HG02884 (cell line): Measurements from ENCODE around the gene AMPD2.
"Not testable (repeated sequence)": the region's sequence is repeated elsewhere in the genome, so short reads cannot be mapped to it uniquely, and the experiment has no call there.

Source experiments
- ATAC-seq: cut with Tn5 transposase; IDR thresholded peaks from one replicate; pipeline ENCODE4 v1.9.1; 2021; ENCODE audit warnings: mild to moderate bottlenecking, moderate library complexity; ENCODE audit not compliant: unreplicated experiment

The AMPD2 gene

DNA sequence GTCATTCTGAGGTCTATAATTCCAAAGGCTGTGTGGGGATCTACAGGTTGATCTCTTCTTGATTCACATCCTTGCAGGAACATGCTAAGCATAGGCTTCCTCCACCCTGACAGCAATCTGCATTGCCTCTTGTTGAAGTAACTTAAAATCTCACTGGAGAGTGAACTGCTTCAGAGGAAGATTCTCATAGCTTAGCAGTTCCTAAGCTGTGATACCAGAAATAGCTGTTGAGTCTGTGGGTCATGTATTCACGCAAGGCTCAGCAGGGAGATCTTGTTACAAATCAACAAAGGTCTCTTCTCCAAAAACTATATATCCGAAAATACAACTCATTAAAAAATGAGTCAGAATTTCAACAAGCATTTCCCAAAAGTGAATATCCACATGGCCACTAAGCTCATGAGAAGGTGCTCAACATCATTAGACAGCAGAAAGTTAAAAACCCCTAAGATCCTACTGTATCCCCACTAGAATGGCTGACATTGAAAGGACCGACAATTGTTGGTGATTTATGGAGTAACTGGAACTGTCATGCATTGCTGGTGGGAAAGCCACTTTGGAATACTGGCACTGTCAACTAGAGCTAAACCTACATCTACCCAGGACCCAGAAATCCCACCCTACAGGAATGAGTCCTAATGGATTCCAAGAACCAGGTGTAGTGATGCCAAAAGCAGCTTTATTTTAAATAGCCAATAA is 57.2 kb downstream of the AMPD2 start:
- ATAC-seq, result not testable (repeated sequence)

DNA sequence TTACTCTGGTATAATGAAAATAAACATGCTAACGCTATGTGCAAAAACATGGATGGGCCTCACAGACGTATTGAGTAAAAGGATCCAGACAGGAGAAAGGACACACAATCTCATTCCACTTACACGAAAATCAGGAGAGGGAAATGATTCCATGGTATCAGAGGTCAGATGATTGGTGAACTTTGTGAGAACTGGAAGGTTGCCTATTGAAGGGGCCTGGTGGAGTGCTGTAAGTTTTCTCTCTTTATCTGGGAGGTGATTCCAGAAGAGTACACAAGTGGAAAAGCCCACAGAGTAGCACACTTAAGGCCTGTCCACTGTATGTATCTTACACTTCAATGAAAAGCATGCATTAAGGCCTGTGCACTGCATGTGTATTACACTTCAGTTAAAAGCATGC is 57.8 kb downstream of the AMPD2 start:
- ATAC-seq, result no peak

DNA sequence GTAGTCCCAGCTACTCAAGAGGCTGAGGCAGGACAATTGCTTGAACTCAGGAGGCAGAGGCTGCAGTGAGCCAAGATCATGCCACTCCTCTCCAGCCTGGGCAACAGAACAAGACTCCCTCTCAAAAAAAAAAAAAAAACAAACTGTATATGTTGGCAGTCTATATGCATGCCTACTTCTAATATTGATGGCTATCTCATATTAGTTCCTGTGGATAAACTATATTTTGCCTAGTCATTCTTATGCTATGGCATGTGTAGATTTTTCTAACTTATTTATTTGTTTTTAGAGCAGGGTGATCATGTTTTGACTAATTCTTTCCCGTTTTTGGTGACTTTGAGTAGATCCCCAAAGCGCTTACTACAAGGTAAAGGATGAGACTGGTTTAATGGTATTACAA is 59.0 kb downstream of the AMPD2 start:
- ATAC-seq, result not testable (repeated sequence)
